Forelimb muscle (tissue), 1 donor: ENCODE results near the gene MRTFA. TPM values are rescaled to one million over a fixed set of nuclear protein-coding genes. Genes with fewer than 3 reads are reported as not detected.
"Not testable (repeated sequence)": the region's sequence is repeated elsewhere in the genome, so short reads cannot be mapped to it uniquely, and the experiment has no call there.

ENCODE experiments used
- DNase-seq: peaks from one replicate; pipeline ENCODE4 v3.0.0-alpha.2; 2013; ENCODE audit warnings: low read depth
- polyA plus RNA-seq: library from polyadenylated mRNA; unstranded; fragments of 120-200 nt; gene quantifications from one replicate; pipeline ENCODE4 v1.2.1, GENCODE V29; 2013; ENCODE audit not compliant: insufficient read length

The MRTFA gene
- polyA plus RNA-seq, 1 donor = 25.8 TPM

DNA sequence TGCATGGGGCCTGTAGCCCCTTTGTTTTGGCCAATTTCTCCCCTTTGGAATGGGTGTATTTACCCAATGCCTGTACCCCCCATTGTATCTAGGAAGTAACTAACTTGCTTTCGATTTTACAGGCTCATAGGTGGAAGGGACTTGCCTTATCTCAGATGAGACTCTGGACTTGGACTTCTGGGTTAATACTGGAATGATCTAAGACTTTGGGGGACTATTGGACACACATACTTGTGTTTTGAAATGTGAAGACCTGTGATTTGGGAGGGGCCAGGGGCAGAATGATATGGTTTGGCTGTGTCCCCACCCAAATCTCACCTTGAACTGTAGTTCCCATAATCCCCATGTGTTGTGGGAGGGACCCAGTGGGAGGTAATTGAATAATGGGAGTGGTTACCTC is 82.5 kb downstream of the MRTFA start:
- not testable (repeated sequence) for DNase-seq

DNA sequence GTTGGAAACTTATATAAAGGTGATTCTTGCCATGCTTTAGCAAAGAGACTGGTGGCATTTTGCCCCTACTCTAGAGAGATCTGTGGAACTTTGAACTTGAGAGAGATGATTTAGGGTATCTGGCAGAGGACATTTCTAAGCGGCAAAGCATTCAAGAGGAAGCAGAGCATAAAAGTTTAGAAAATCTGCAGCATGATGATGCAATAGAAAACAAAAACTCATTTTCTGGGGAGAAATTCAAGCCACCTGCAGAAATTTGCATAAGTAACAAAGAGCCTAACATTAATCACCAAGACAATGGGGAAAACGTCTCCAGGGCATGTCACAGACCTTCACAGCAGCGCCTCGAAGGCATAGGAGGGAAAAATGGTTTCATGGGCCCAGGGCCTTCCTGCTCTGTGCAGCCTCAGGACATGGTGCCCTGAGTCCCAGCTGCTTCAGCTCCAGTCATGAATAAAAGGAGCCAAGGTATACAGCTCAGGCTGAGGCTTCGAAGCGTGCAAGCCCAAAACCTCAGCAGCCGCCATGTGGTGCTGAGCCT is 83.4 kb downstream of the MRTFA start:
- no peak for DNase-seq

- DNase-seq = no peak
Observed at GRCh38 chr22:40552070-40552469, 84.4 kb downstream of the MRTFA start.

DNA sequence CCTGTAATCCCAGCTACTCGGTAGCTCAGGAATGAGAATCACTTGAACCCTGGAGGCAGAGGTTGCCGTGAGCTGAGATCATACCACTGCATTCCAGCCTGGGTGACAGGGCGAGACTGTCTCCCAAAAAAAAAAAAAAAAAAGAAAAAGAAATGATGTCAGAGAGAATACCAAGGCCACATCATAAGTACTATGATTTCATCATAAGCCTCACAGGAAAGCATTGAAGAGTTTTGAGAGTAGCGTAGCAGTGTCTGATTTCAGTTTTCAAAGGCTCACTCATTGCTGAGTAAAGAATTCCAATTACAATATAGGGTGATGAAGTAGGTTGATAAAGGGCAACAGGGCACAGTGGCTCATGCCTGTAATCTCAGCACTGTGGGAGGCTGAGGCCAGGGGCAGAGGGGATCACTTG is 88.8 kb downstream of the MRTFA start:
- no peak for DNase-seq

GRCh38 chr22:40544758-40545157 is 91.8 kb downstream of the MRTFA start:
- no peak for DNase-seq

DNA sequence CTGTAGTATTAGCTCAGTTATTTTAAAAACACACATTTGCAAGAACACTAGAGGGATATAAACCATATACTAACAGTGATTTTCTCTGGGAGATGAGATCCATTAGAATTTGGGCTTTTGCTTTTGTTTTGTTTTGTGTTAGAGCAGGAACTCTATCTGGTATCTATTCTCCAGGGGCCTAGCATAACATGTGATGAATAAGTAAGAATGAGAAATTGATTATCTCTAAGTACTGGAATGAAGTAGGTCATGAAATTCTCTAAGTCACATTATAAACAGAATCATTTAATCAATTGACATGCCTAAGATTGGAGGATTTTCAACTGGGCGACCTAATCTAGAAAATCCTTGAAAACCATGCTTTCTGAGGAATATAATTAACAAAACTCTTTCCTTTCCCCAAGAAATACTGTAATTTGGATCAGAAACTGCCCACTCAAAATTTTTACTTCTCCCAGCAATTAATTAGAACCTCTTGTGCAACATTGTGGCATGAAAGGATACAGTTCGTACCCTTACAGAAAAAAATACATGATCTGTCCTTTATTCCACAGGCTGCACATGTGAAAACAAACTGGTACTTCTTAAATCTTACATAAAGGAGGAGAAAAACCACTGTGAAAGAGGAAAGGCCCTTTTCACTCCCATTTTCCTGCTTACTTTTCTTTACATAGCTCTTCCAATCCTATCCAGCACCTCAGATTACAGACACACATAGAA is 93.5 kb downstream of the MRTFA start:
- no peak for DNase-seq

- DNase-seq = no peak
Observed at GRCh38 chr22:40541300-40541699, 95.2 kb downstream of the MRTFA start.

DNA sequence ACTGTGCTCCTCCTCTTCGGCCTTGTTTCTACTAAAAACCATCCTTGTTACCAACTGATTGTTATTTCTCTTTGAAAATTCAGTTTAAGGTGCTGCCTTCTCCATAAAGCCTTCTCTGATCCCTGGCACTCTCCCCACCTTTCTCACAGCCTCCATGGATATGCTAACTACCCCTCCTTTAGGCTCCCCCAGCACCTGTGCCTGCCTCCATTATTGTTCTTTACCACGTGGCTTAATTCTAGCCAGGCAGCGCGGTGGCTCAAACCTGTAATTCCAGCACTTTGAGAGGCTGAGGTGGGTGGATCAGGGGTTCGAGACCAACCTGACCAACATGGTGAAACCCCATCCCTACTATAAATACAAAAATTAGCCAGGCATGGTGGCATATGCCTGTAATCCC is 96.3 kb downstream of the MRTFA start:
- DNase-seq = no peak

- not testable (repeated sequence) for DNase-seq
Observed at GRCh38 chr22:40536149-40536548, 100.4 kb downstream of the MRTFA start.

- DNase-seq = no peak
Observed at GRCh38 chr22:40535642-40536041, 100.9 kb downstream of the MRTFA start.

- no peak for DNase-seq
Observed at GRCh38 chr22:40535189-40535512, 101.4 kb downstream of the MRTFA start.

DNA sequence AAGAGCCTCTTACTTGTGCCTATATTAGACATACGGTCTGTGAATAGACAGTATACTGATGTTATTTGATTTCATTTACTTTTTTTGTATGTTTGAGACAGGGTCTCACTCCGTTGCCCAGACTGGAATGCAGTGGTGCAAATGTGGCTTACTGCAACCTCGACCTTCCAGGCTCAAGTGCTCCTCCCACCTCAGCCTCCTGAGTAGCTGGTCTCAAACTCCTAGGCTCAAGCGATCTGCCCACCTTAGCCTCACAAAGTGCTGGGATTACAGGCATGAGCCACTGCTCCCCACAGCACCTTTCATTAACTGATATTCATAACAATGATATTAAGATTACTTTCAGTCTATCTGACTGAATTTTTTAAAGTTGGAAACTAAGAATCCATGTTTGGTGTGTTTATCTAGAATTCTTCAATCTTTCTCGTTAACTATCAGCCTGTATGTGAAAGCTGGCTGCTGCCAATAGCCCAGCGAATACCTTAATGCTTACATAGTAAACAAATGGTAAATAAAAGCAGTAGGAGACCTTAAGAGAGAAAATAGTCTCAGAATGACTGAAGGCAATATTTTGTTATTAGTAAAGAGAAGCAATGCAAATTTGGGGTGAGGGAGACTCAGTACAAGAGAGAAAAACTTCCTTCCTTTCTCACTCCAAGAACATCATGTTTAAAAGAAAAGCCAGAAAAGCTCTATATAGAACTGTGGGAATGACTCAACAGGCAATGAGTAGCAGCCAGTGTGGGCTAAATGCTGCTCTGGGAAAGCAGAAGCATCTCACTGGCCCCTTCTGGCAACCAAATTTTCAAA is 101.9 kb downstream of the MRTFA start:
- DNase-seq = no peak

- DNase-seq = no peak
Observed at GRCh38 chr22:40533712-40534378, 102.7 kb downstream of the MRTFA start.

DNA sequence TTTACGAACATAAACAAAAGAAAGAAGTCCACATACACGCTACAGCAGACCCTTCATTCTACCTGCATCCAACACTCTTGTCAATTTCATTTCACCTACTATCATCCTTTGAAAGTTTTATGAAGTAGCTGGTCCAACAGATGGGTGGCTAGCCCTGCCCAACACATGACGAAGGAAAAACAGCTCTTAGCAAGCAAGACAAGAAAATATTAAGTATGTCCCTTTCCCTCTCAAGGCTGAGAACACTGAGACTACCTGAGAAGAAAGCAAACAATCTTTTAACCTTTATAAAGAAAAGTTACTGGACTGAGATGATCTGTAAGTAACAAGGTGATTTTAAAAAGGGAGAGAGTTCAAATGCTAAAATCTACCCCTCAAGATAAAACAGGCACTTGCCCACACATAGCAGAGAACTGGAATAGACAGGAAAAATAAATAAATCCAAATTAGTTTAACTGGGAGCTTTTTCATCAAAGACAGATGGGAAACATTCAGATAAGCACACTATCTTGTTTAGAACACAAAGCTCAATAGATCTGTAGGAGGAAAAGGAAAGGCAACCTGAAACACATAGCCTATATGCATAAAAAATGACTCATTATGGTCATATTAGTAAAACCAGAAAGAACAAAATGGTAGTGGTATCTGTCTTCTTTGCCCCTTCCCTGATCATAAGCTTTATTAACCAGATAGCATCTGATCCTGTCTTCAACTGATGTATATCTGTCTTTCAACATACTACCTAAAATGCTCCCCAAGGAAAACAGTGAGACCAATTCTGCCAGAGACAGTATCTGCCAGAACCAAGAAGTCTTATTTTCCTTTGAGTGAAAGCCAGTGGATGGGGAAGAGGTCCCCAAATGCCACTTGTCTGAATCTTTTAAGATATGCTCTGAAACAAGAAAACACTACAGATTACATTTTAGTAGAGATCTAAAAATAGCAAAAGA is 104.3 kb downstream of the MRTFA start:
- DNase-seq = no peak

DNA sequence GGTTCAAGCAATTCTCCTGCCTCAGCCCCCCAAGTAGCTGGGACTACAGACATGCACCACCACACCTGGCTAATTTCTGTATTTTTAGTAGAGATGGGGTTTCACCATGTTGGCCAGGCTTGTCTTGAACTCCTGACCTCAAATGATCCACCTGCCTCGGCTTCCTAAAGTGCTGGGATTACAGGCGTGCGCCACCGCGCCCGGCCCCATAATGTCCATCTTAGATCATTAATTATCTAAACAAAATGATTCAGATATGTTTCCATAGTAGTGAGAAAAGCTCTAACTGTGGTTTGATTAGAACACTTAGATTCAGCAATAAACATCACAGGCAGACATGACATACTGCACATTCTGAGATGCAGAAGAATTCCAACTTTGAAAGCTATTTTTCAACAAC is 106.1 kb downstream of the MRTFA start:
- not testable (repeated sequence) for DNase-seq

GRCh38 chr22:40529821-40530220 is 106.7 kb downstream of the MRTFA start:
- DNase-seq = no peak

DNA sequence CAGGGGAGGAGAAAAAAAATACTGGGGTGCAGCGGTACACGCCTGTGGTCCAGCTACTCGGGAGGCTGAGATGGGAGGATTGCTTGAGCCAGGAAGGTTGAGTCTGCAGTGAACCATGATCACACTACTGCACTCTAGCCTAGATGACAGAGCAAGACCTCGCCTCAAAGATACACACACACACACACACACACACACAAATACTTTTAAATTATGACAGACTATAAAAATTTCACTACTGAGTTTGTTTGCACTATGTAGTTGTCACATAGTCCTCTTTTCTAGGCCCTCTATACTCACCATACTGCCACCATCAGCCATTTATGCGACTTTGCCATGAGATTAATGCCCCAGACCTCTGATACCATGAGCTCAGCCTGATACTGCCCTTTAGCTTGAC is 109.6 kb downstream of the MRTFA start:
- DNase-seq = no peak

DNA sequence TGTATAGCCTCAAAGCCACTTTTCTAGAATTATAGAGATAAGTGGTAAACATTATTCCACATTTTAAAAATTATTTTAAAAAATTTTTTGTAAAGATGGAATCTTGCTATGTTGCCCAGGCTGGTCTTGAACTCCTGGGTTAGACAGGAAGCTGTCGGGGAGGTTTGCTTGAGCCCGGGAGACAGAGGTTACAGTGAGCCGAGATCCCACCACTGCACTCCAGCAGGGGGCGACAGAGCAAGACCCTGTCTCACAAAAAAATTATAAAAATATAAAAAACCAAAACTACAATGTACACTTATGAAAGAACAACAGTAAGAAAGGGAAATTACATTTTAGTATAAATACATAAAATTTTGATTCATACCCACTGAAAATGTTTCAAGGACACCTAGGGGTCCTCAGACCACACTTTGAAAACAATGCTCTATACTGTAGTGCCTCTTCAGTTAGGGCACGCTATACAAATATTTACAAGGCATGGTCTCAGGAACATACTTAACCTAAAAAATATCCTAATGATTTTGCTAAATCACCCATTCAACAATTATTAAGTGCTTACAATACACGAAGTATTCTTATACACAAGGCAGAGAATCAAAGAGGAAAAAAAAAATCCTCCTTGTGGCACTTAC is 111.2 kb downstream of the MRTFA start:
- no peak for DNase-seq

DNA sequence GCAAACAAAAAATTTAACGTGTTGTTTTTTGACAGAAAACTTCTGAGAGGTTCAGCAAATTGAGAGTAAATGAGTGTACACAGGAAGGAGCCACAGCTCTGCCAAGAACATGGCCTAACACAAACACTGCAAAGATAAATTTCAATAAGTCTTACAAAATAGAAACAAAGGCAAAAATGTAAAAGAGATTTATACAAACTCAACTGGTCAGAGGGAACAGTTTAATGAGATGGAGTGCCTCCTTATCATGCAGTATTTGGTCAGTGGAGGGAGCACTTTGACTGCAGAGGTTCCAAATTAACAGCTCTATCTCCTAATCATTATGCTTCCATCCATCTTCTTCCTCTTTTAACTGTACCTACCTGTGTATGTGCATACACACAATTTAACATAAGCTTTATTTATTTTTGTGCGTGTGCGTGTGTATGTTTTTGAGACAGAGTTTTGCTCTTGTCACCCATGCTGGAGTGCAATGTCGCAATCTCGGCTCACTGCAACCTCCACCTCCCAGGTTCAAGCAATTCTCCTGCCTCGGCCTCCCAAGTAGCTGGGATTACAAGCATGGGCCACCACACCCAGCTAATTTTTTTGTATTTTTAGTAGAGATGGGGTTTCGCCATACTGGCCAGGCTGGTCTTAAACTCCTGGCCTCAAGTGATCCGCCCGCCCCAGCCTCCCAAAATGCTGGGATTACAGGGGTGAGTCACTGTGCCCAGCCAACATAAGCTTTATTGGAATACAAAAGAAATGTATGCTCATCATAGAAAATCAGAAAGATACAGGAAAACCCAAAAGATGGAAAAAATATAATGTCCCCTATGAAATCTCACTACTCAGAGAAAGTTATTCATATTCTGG is 111.9 kb downstream of the MRTFA start:
- DNase-seq = no peak

DNA sequence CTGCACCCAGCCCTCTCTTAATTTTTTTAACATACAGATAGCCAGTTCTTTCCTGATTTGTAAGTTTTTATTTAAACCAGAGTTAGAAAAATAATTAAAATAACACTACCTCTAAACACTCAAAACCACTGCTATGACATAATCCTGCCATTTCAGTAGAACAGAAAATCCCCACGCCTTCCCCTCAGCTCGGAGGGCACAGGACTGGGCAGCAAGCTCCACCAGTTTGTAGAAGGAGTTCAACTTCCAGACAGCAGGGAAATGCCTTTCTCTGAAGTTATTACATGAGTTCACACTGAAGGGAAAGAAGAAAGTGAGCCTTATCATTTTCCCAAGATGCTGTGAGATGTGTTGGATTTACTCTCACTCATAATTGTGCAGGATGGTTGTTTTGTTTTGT is 114.4 kb downstream of the MRTFA start:
- no peak for DNase-seq
